HG03108 (cell line): ENCODE data around the gene SNX13.
"Not testable (repeated sequence)": the region's sequence is repeated elsewhere in the genome, so short reads cannot be mapped to it uniquely, and the experiment has no call there.

ENCODE experiments used
- ATAC-seq: cut with Tn5 transposase; IDR thresholded peaks from one replicate; pipeline ENCODE4 v1.9.1; 2021; ENCODE audit warnings: moderate library complexity; ENCODE audit not compliant: unreplicated experiment

SNX13 gene

GRCh38 chr7:17854261-17855047 lies 85.8 kb downstream of the SNX13 start:
- ATAC-seq = peak; percentile 49

GRCh38 chr7:17852361-17852760 lies 87.9 kb downstream of the SNX13 start:
- no peak for ATAC-seq

- no peak for ATAC-seq
Measured at GRCh38 chr7:17849504-17849903, 90.8 kb downstream of the SNX13 start.

GRCh38 chr7:17848516-17848915 lies 91.8 kb downstream of the SNX13 start:
- no peak for ATAC-seq

GRCh38 chr7:17846935-17847334 lies 93.4 kb downstream of the SNX13 start:
- ATAC-seq = no peak

GRCh38 chr7:17845197-17845547 lies 95.1 kb downstream of the SNX13 start:
- no peak for ATAC-seq

GRCh38 chr7:17844514-17845196 lies 95.6 kb downstream of the SNX13 start:
- ATAC-seq = no peak

GRCh38 chr7:17844022-17844421 lies 96.3 kb downstream of the SNX13 start:
- ATAC-seq = no peak

GRCh38 chr7:17843041-17843440 lies 97.3 kb downstream of the SNX13 start:
- no peak for ATAC-seq

- ATAC-seq = no peak
Measured at GRCh38 chr7:17832820-17833355, 107.4 kb downstream of the SNX13 start.

GRCh38 chr7:17832242-17832641 lies 108.1 kb downstream of the SNX13 start:
- ATAC-seq = no peak

GRCh38 chr7:17830206-17830605 lies 110.1 kb downstream of the SNX13 start:
- ATAC-seq = no peak

GRCh38 chr7:17829001-17829400 lies 111.3 kb downstream of the SNX13 start:
- ATAC-seq = no peak

GRCh38 chr7:17822547-17823173 lies 117.6 kb downstream of the SNX13 start:
- no peak for ATAC-seq

- ATAC-seq = no peak
Measured at GRCh38 chr7:17816903-17817302, 123.4 kb downstream of the SNX13 start.

GRCh38 chr7:17815318-17815717 lies 125.0 kb downstream of the SNX13 start:
- no peak for ATAC-seq

GRCh38 chr7:17814058-17814457 lies 126.2 kb downstream of the SNX13 start:
- no peak for ATAC-seq

- not testable (repeated sequence) for ATAC-seq
Measured at GRCh38 chr7:17809215-17809614, 131.1 kb downstream of the SNX13 start.

GRCh38 chr7:17807242-17807641 lies 133.1 kb downstream of the SNX13 start:
- no peak for ATAC-seq

- ATAC-seq = no peak
Measured at GRCh38 chr7:17806631-17807030, 133.7 kb downstream of the SNX13 start.

GRCh38 chr7:17802056-17802455 lies 138.2 kb downstream of the SNX13 start:
- no peak for ATAC-seq
